Endothelial cell of umbilical vein (primary cell): ENCODE measurements around the gene RSL24D1. TPM values are rescaled to one million over a fixed set of nuclear protein-coding genes. Genes with fewer than 3 reads are reported as not detected.

Experiments used
- BruUV-seq: library from RNA; stranded (reverse); fragments of 400-500 nt; replicated peaks from 2 replicates; lab custom pipeline; 2021; lab: Mats Ljungman, UMichigan
- CTCF ChIA-PET: fragments of 300-600, 350-600 bp; sonication (Branson Sonifier 250); formaldehyde crosslinking; loops from one replicate; lab custom pipeline; 2021; ENCODE audit warnings: antibody characterized with exemption, inconsistent platforms; lab: Charles Lee
- POLR2A ChIA-PET: fragments of 300-600, 350-600 bp; sonication (Branson Sonifier 250); formaldehyde crosslinking; loops from one replicate; lab custom pipeline; 2021; ENCODE audit warnings: antibody characterized with exemption, inconsistent platforms; lab: Charles Lee
- DNase-seq: peaks from one replicate; pipeline ENCODE4 v3.0.0-alpha.2; 2011; ENCODE audit warnings: low read depth, low spot score
- FAIRE-seq: peaks from 2 replicates; lab custom pipeline; 2011; peaks lifted over from hg19 to GRCh38; lab: Jason Lieb, UNC
- H2AFZ ChIP-seq: 2 replicates; pipeline ENCODE4 v1.6.0; 2012; ENCODE audit warnings: low read depth, low read length, control low read depth, inconsistent platforms
- H3K27ac ChIP-seq: 2 replicates; pipeline ENCODE4 v1.5.1; 2011; ENCODE audit warnings: low read depth, mild to moderate bottlenecking, control low read depth, low read length, moderate library complexity; ENCODE audit not compliant: insufficient read depth
- H3K27me3 ChIP-seq, 2 experiments: 2 replicates each; pipeline versions ENCODE4 v1.6.0 to v1.6.1; 2011; ENCODE audit warnings: low read length in 2 of 2, mixed read lengths in 1 of 2; ENCODE audit not compliant: control insufficient read depth in 2 of 2, insufficient read depth in 2 of 2
- H3K36me3 ChIP-seq, 2 experiments: 2 replicates in 1 of 2; 3 replicates in 1 of 2; pipeline ENCODE4 v1.5.1; 2011; ENCODE audit warnings: low read length in 2 of 2, mild to moderate bottlenecking in 1 of 2, moderate library complexity in 1 of 2; ENCODE audit not compliant: control insufficient read depth in 2 of 2, insufficient read depth in 2 of 2; ENCODE audit errors: extremely low read depth in 1 of 2
- H3K4me1 ChIP-seq: 3 replicates; pipeline ENCODE4 v1.5.1; 2011; ENCODE audit warnings: mild to moderate bottlenecking, low read length; ENCODE audit not compliant: control insufficient read depth, insufficient read depth; ENCODE audit errors: extremely low read depth
- H3K4me2 ChIP-seq: 2 replicates; pipeline ENCODE4 v1.6.1; 2011; ENCODE audit warnings: low read length, control low read depth, mixed read lengths; ENCODE audit not compliant: insufficient read depth
- H3K4me3 ChIP-seq, 3 experiments: fragments of 200-600 bp in 1 of 3; sonication (generic), shearing (Covaris generic) in 1 of 3; replicated peaks in 1 of 3; 2 replicates each; pipeline ENCODE4 v1.5.1; 2011 to 2016; ENCODE audit warnings: control low read depth in 3 of 3, low read length in 3 of 3, mild to moderate bottlenecking in 2 of 3, inconsistent platforms in 1 of 3, low read depth in 1 of 3, moderate library complexity in 1 of 3; ENCODE audit not compliant: insufficient read depth in 1 of 3
- H3K79me2 ChIP-seq: 2 replicates; pipeline ENCODE4 v1.6.0; 2012; ENCODE audit warnings: low read length, inconsistent platforms; ENCODE audit not compliant: control insufficient read depth, insufficient read depth
- H3K9ac ChIP-seq: replicated peaks from 2 replicates; pipeline ENCODE3; 2011; ENCODE audit warnings: low read length, control low read depth; ENCODE audit not compliant: insufficient read depth; ENCODE audit errors: extremely low read depth
- H3K9me1 ChIP-seq: replicated peaks from 3 replicates; pipeline ENCODE4 v1.6.0; 2011; ENCODE audit warnings: mild to moderate bottlenecking, low read length; ENCODE audit not compliant: control insufficient read depth, insufficient read depth; ENCODE audit errors: extremely low read depth
- H3K9me3 ChIP-seq: replicated peaks from 2 replicates; pipeline ENCODE4 v1.5.1; 2012; ENCODE audit warnings: low read length, inconsistent platforms; ENCODE audit not compliant: control insufficient read depth, insufficient read depth
- H4K20me1 ChIP-seq: replicated peaks from 2 replicates; pipeline ENCODE3; 2011; ENCODE audit warnings: mild to moderate bottlenecking, low read length; ENCODE audit not compliant: control insufficient read depth, insufficient read depth; ENCODE audit errors: extremely low read depth
- EZH2 ChIP-seq: IDR thresholded peaks from 2 replicates; pipeline ENCODE4 v1.6.1; 2012; ENCODE audit warnings: borderline replicate concordance, low read depth, mild to moderate bottlenecking, moderate library complexity, low read length, inconsistent platforms; ENCODE audit not compliant: severe bottlenecking
- FOS ChIP-seq: IDR thresholded peaks from 2 replicates; pipeline ENCODE4 v1.6.1; 2011; ENCODE audit warnings: mild to moderate bottlenecking, low read length, moderate library complexity, borderline replicate concordance; ENCODE audit not compliant: insufficient read depth
- GATA2 ChIP-seq: IDR thresholded peaks from 2 replicates; pipeline ENCODE4 v1.7.0; 2011; ENCODE audit warnings: low read depth, mild to moderate bottlenecking, moderate library complexity, mixed read lengths, low read length; ENCODE audit not compliant: insufficient read length, insufficient read depth
- JUN ChIP-seq: IDR thresholded peaks from 2 replicates; pipeline ENCODE4 v1.6.1; 2011; ENCODE audit warnings: borderline replicate concordance, low read depth; ENCODE audit not compliant: insufficient read length, insufficient read depth
- MYC ChIP-seq: IDR thresholded peaks from one replicate; pipeline ENCODE4 v1.6.1; 2011; ENCODE audit warnings: mild to moderate bottlenecking, low read depth, low read length
- POLR2A ChIP-seq: IDR thresholded peaks from 2 replicates; pipeline ENCODE4 v1.6.1; 2012; ENCODE audit warnings: low read depth, mild to moderate bottlenecking, control low read depth, low read length
- POLR2AphosphoS5 ChIP-seq: IDR thresholded peaks from 2 replicates; pipeline ENCODE4 v1.6.1; 2012; ENCODE audit warnings: low read depth, mild to moderate bottlenecking, control low read depth, low read length, moderate library complexity; ENCODE audit not compliant: insufficient read depth
- dilution Hi-C: fragments of 300-500 bp; cut with MboI; formaldehyde crosslinking; loops from one replicate; pipeline ENCODE4 v1.15.0; 2019; ENCODE audit warnings: low sequenced_read_pairs; ENCODE audit not compliant: extremely low pct_ligation_motif_present
- intact Hi-C: fragments of 100-400 bp; cut with micrococcal nuclease; formaldehyde crosslinking; loops from one replicate; pipeline ENCODE4 v1.10.0; 2022
- polyA plus RNA-seq, 4 experiments: library from polyadenylated mRNA; depleted of rRNA in 3 of 4; stranded (reverse) in 3 of 4; unstranded in 1 of 4; fragments of >200 nt; gene quantifications; 2 replicates each; pipeline versions ENCODE4 v1.2.1 to v1.2.3, GENCODE V29; 2011 to 2012; ENCODE audit warnings: missing spikeins in 1 of 4
- total RNA-seq: library from RNA; stranded (reverse); gene quantifications from 2 replicates; pipeline ENCODE4 v1.2.3, GENCODE V29; 2021
- TF ChIP-seq, protein P1 (sequence below), 2 donors: IDR thresholded peaks; 1 replicate in 1 of 2; 2 replicates in 1 of 2; pipeline ENCODE4 v1.5.1; 2011; ENCODE audit warnings: low read length in 2 of 2, mild to moderate bottlenecking in 2 of 2, moderate library complexity in 2 of 2, control low read depth in 1 of 2, inconsistent platforms in 1 of 2, low read depth in 1 of 2; ENCODE audit not compliant: insufficient read depth in 1 of 2; ENCODE audit errors: extremely low read depth in 1 of 2
- TF ChIP-seq, protein P2 (sequence below): IDR thresholded peaks from 2 replicates; pipeline ENCODE4 v1.6.1; 2011; ENCODE audit not compliant: insufficient read depth, insufficient read length

The RSL24D1 gene
- total and polyA plus RNA-seq, 2 donors (not counting 3 experiments of a cell fraction or from before 2014, with no cell fraction given), result 18.4 to 60.0 TPM

DNA sequence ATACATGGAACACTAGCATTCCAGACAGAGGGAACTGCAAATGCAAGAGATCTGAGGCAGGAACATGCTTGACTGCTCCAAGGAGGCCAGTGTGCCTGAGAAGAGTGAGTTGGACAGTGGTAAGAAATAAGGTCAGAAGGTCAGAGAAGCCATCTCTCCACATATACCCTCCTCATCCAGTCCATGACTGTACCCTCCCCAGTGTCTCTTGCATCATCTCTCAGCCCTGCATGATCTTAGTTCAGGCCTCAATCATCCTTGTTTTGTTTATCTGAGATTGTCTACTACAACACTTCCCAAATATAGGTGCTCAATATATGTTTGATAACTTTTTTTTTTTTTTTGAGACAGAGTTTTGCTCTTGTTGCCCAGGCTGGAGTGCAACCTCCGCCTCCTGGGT, 5.5 kb upstream of the RSL24D1 start:
- POLR2A ChIA-PET, result interaction anchor here (0.7 kb wide), 1 partner anchor 175 kb away, joined by 3 read pairs; no protein-coding TSS in a partner anchor

More for the DNA sequence above, 5.5 kb upstream of the RSL24D1 start:
- no peaks in the 10 kb centered on the region for H3K27me3 ChIP-seq
- H4K20me1 ChIP-seq, result no peaks in the 10 kb centered on the region
- H3K4me2 ChIP-seq, result no peak overlapping the region
- no peaks in the 10 kb centered on the region for H3K9me1 ChIP-seq
- TF ChIP-seq JUN (no peak), MYC (no peak), EZH2 (no peak), POLR2AphosphoS5 (no peak), POLR2A (no peak), GATA2 (no peak), FOS (no peak)
- TF ChIP-seq, protein P1, sequence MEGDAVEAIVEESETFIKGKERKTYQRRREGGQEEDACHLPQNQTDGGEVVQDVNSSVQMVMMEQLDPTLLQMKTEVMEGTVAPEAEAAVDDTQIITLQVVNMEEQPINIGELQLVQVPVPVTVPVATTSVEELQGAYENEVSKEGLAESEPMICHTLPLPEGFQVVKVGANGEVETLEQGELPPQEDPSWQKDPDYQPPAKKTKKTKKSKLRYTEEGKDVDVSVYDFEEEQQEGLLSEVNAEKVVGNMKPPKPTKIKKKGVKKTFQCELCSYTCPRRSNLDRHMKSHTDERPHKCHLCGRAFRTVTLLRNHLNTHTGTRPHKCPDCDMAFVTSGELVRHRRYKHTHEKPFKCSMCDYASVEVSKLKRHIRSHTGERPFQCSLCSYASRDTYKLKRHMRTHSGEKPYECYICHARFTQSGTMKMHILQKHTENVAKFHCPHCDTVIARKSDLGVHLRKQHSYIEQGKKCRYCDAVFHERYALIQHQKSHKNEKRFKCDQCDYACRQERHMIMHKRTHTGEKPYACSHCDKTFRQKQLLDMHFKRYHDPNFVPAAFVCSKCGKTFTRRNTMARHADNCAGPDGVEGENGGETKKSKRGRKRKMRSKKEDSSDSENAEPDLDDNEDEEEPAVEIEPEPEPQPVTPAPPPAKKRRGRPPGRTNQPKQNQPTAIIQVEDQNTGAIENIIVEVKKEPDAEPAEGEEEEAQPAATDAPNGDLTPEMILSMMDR (IDR thresholded peaks at IDR 0.05; ENCODE audit: extremely low read depth in 1 of 2, insufficient read depth in 1 of 2, low read depth in 1 of 2, low read length in 2 of 2), result no peak
- TF ChIP-seq, protein P2, sequence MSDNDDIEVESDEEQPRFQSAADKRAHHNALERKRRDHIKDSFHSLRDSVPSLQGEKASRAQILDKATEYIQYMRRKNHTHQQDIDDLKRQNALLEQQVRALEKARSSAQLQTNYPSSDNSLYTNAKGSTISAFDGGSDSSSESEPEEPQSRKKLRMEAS, result no peak
- peaks cover 4% of the 10 kb centered on the region for H3K4me1 ChIP-seq
- no peaks in the 10 kb centered on the region for H3K79me2 ChIP-seq
- no peak overlapping the region for H3K27ac ChIP-seq
- DNase-seq (no peak), FAIRE-seq (no peak)
- intact Hi-C loops, result no loop called here
- CTCF ChIA-PET, result interaction anchor here (1.1 kb wide), 1 partner anchor 10 kb away, joined by 3 read pairs; no protein-coding TSS in a partner anchor
- dilution Hi-C loops, result no loop called here
- no TSS peak for BruUV-seq
- H3K36me3 ChIP-seq, result peaks cover 0 to 3% of the 10 kb centered on the region in 2 experiments
- H3K4me3 ChIP-seq, result no peak overlapping the region
- H3K9me3 ChIP-seq, result no peaks in the 10 kb centered on the region
- H3K9ac ChIP-seq, result no peak overlapping the region
- no peak overlapping the region for H2AFZ ChIP-seq
